ENCODE results near the gene ZIC1.

The ZIC1 gene

GRCh38 chr3:147412261-147412916 lies 3.2 kb downstream of the ZIC1 start:
- no peaks in the 10 kb centered on the region for H3K36me3 ChIP-seq (ENCODE audit: control insufficient read depth, insufficient read depth, low read length)
- H3K9me3 ChIP-seq (ENCODE audit: control insufficient read depth, low read length), result no peaks in the 10 kb centered on the region
- no peak for TF ChIP-seq CTCF (IDR thresholded peaks at IDR 0.05)
- H3K4me1 ChIP-seq, result no peaks in the 10 kb centered on the region
- no peaks in the 10 kb centered on the region for H3K79me2 ChIP-seq
- no peak overlapping the region for H2AFZ ChIP-seq
- no peak overlapping the region for H3K4me3 ChIP-seq (ENCODE audit: low read depth, low read length)
- no peak overlapping the region for H3K4me2 ChIP-seq (ENCODE audit: low read length)
- peaks cover 23% of the 10 kb centered on the region for H3K27me3 ChIP-seq (ENCODE audit: control insufficient read depth, insufficient read depth, low read length)
- no peak overlapping the region for H3K9ac ChIP-seq
- no peak overlapping the region for H3K27ac ChIP-seq

GRCh38 chr3:147412917-147413685 lies 3.9 kb downstream of the ZIC1 start:
- no peak for TF ChIP-seq CTCF (IDR thresholded peaks at IDR 0.05)
- Histone ChIP-seq H3K4me3 (ENCODE audit: low read depth, low read length) (no peak overlapping the region), H3K9ac (no peak overlapping the region), H3K27ac (no peak overlapping the region), H3K27me3 (ENCODE audit: control insufficient read depth, insufficient read depth, low read length) (peaks cover 18% of the 10 kb centered on the region), H3K36me3 (ENCODE audit: control insufficient read depth, insufficient read depth, low read length) (no peaks in the 10 kb centered on the region), H2AFZ (no peak overlapping the region), H3K9me3 (ENCODE audit: control insufficient read depth, low read length) (no peaks in the 10 kb centered on the region), H3K4me1 (no peaks in the 10 kb centered on the region), H3K79me2 (no peaks in the 10 kb centered on the region), H3K4me2 (ENCODE audit: low read length) (no peak overlapping the region)

- Histone ChIP-seq H3K27ac (no peak overlapping the region), H3K4me2 (ENCODE audit: low read length) (no peak overlapping the region), H3K9me3 (ENCODE audit: control insufficient read depth, low read length) (no peaks in the 10 kb centered on the region), H3K27me3 (ENCODE audit: control insufficient read depth, insufficient read depth, low read length) (peaks cover 13% of the 10 kb centered on the region), H3K9ac (no peak overlapping the region), H3K79me2 (no peaks in the 10 kb centered on the region), H2AFZ (no peak overlapping the region), H3K4me1 (no peaks in the 10 kb centered on the region), H3K4me3 (ENCODE audit: low read depth, low read length) (no peak overlapping the region), H3K36me3 (ENCODE audit: control insufficient read depth, insufficient read depth, low read length) (no peaks in the 10 kb centered on the region)
- no peak for TF ChIP-seq CTCF (IDR thresholded peaks at IDR 0.05)
These were observed 4.7 kb downstream of the ZIC1 start for GRCh38 chr3:147413686-147414389.

GRCh38 chr3:147414390-147415138 lies 5.4 kb downstream of the ZIC1 start:
- H3K4me1 ChIP-seq, result no peaks in the 10 kb centered on the region
- peaks cover 13% of the 10 kb centered on the region for H3K27me3 ChIP-seq (ENCODE audit: control insufficient read depth, insufficient read depth, low read length)
- no peak overlapping the region for H3K4me3 ChIP-seq (ENCODE audit: low read depth, low read length)
- no peaks in the 10 kb centered on the region for H3K36me3 ChIP-seq (ENCODE audit: control insufficient read depth, insufficient read depth, low read length)
- no peak overlapping the region for H3K4me2 ChIP-seq (ENCODE audit: low read length)
- TF ChIP-seq CTCF (IDR thresholded peaks at IDR 0.05), result no peak
- no peaks in the 10 kb centered on the region for H3K79me2 ChIP-seq
- H3K27ac ChIP-seq, result no peak overlapping the region
- H3K9me3 ChIP-seq (ENCODE audit: control insufficient read depth, low read length), result no peaks in the 10 kb centered on the region
- H3K9ac ChIP-seq, result no peak overlapping the region
- H2AFZ ChIP-seq, result no peak overlapping the region
